HepG2 (cell line): ENCODE results near the gene KIF25. TPM values are rescaled to one million over a fixed set of nuclear protein-coding genes. Genes with fewer than 3 reads are reported as not detected.

ENCODE experiments used
- CSRNP1 ChIP-seq: sonication (generic); formaldehyde crosslinking; IDR thresholded peaks from 2 replicates; pipeline ENCODE4 v1.8.1; 2023; ENCODE audit warnings: mild to moderate bottlenecking, missing genetic modification reagents
- SKIL ChIP-seq: sonication (generic); formaldehyde crosslinking; IDR thresholded peaks from 2 replicates; pipeline ENCODE4 v1.8.0; 2022; ENCODE audit warnings: missing genetic modification reagents, mild to moderate bottlenecking, moderate library complexity, borderline replicate concordance
- TFE3 ChIP-seq: IDR thresholded peaks from 2 replicates; pipeline ENCODE4 v1.6.1; 2016
- ZNF468 ChIP-seq: sonication (generic); formaldehyde crosslinking; IDR thresholded peaks from 2 replicates; pipeline ENCODE4 v1.8.0; 2022; ENCODE audit warnings: mild to moderate bottlenecking, moderate library complexity, missing genetic modification reagents
- ZNF572 ChIP-seq: sonication (generic); formaldehyde crosslinking; IDR thresholded peaks from 2 replicates; pipeline ENCODE4 v1.5.1; 2020; ENCODE audit warnings: mild to moderate bottlenecking, missing genetic modification reagents
- ZNF589 ChIP-seq: sonication (generic); formaldehyde crosslinking; conservative IDR thresholded peaks from 2 replicates; pipeline ENCODE4 v1.8.0; 2022; ENCODE audit warnings: mild to moderate bottlenecking, moderate library complexity, missing genetic modification reagents
- polyA plus RNA-seq, 8 experiments: library from polyadenylated mRNA; depleted of rRNA in 3 of 8; stranded (reverse) in 7 of 8; unstranded in 1 of 8; fragments of >200 nt; fragmentation: Illumina TruSeq in 4 of 8; extraction: Trizol in 4 of 8; gene quantifications; 2 replicates each; pipeline versions ENCODE4 v1.2.1 to v1.2.3, GENCODE V29; 2011 to 2016; ENCODE audit warnings: low read depth in 4 of 8, missing spikeins in 1 of 8, mixed read lengths in 1 of 8; ENCODE audit not compliant: insufficient read depth in 1 of 8
- total RNA-seq, 5 experiments: library from RNA; depleted of rRNA; stranded (reverse); fragments of >200 nt; fragmentation: Illumina TruSeq; extraction: Trizol; gene quantifications; 2 replicates each; pipeline ENCODE4 v1.2.3, GENCODE V29; 2016; ENCODE audit warnings: low read depth in 1 of 5

KIF25 gene
- total and polyA plus RNA-seq, 2 of the 13 experiments (the other 11 are each of a cell fraction or from before 2014, with no cell fraction given): not detected

GRCh38 chr6:168057836-168058235 lies 60.4 kb downstream of the KIF25 start (continued):
- TF ChIP-seq SKIL (CRISPR knock-in tag) (no peak), TFE3 (CRISPR knock-in tag) (no peak), ZNF468 (CRISPR knock-in tag) (no peak), ZNF572 (no peak), ZNF589 (no peak), CSRNP1 (CRISPR knock-in tag) (no peak)
